RWPE2 (cell line): ENCODE data around the gene NAPB.
A peak's percentile ranks its signal among the peaks of the same experiment; 100 is the strongest.

Experiments used
- ATAC-seq: fragments of 200-7000 bp; cut with Tn5 transposase; 3 replicates; pipeline ENCODE4 v1.9.1; 2021; ENCODE audit warnings: low read depth
- DNase-seq: peaks from one replicate; pipeline ENCODE4 v3.0.0-alpha.2; 2020; ENCODE audit warnings: low spot score
- H3K27ac ChIP-seq: fragments of 450-650 bp; 2 replicates; pipeline ENCODE4 v1.5.1; 2017; ENCODE audit warnings: mild to moderate bottlenecking; ENCODE audit not compliant: poor library complexity, severe bottlenecking
- H3K27me3 ChIP-seq: fragments of 250-450 bp; sonication (Bioruptor Pico); 2 replicates; pipeline ENCODE4 v1.5.1; 2021; ENCODE audit warnings: mild to moderate bottlenecking, moderate library complexity; ENCODE audit not compliant: insufficient read depth, poor library complexity, severe bottlenecking
- H3K36me3 ChIP-seq: fragments of 250-450 bp; sonication (Bioruptor Pico); 2 replicates; pipeline ENCODE4 v1.5.1; 2020; ENCODE audit warnings: low read depth, mild to moderate bottlenecking, moderate library complexity
- H3K4me1 ChIP-seq: fragments of 250-450 bp; sonication (Bioruptor Pico); 2 replicates; pipeline ENCODE4 v1.5.1; 2021; ENCODE audit warnings: mild to moderate bottlenecking, moderate library complexity; ENCODE audit not compliant: insufficient read depth, poor library complexity, severe bottlenecking
- H3K4me3 ChIP-seq: fragments of 250-450 bp; sonication (Bioruptor Pico); 2 replicates; pipeline ENCODE4 v1.5.1; 2021; ENCODE audit warnings: mild to moderate bottlenecking, moderate library complexity; ENCODE audit not compliant: severe bottlenecking
- H3K9me3 ChIP-seq: fragments of 250-450 bp; sonication (Bioruptor Pico); 2 replicates; pipeline ENCODE4 v1.5.1; 2021; ENCODE audit warnings: mild to moderate bottlenecking, moderate library complexity; ENCODE audit not compliant: severe bottlenecking
- CTCF ChIP-seq: fragments of 450-650 bp; IDR thresholded peaks from one replicate; pipeline ENCODE4 v1.5.1; 2017; ENCODE audit warnings: mild to moderate bottlenecking, moderate library complexity; ENCODE audit not compliant: poor library complexity, severe bottlenecking

The NAPB gene

GRCh38 chr20:23366384-23366783 is 54.9 kb downstream of the NAPB start:
- DNase-seq (no peak), ATAC-seq (no peak)
- no peaks in the 10 kb centered on the region for H3K27me3 ChIP-seq
- no peak overlapping the region for H3K27ac ChIP-seq
- peaks cover 30% of the 10 kb centered on the region for H3K4me1 ChIP-seq
- no peak overlapping the region for H3K4me3 ChIP-seq
- no peaks in the 10 kb centered on the region for H3K9me3 ChIP-seq
- peaks cover 70% of the 10 kb centered on the region for H3K36me3 ChIP-seq
- TF ChIP-seq CTCF: no peak

GRCh38 chr20:23365390-23366165 is 55.7 kb downstream of the NAPB start:
- Histone ChIP-seq H3K4me1 (peaks cover 35% of the 10 kb centered on the region), H3K27me3 (no peaks in the 10 kb centered on the region), H3K27ac (no peak overlapping the region), H3K9me3 (no peaks in the 10 kb centered on the region), H3K36me3 (peaks cover 62% of the 10 kb centered on the region), H3K4me3 (no peak overlapping the region)
- TF ChIP-seq CTCF: no peak
- no peak for ATAC-seq
- DNase-seq: no peak

DNA sequence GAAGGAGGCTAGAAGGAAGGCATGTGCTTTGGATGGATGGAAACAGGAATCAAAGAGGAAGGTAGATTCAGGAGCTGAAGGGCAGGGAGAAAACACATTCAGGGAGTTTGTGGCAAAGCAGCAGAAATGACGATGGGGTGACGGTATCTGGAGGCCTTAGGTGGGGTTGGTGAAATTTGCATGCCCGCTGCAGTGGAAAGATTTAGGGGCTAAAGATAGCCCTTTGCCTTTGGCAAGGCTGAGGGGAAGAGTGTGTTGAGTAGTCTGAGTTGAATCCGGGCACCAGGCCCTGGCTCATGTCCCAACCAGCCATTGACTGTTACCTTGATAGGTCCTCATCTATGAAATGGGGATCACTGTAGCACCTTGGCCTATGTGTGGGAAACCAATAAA is 58.0 kb downstream of the NAPB start:
- ATAC-seq: no peak
- H3K27ac ChIP-seq: peak overlapping the region; percentile 86
- peaks cover 39% of the 10 kb centered on the region for H3K36me3 ChIP-seq
- no peaks in the 10 kb centered on the region for H3K9me3 ChIP-seq
- no peaks in the 10 kb centered on the region for H3K27me3 ChIP-seq
- H3K4me3 ChIP-seq: peak overlapping the region; percentile 74
- H3K4me1 ChIP-seq: peaks cover 35% of the 10 kb centered on the region
- no peak for DNase-seq
- TF ChIP-seq CTCF: no peak

DNA sequence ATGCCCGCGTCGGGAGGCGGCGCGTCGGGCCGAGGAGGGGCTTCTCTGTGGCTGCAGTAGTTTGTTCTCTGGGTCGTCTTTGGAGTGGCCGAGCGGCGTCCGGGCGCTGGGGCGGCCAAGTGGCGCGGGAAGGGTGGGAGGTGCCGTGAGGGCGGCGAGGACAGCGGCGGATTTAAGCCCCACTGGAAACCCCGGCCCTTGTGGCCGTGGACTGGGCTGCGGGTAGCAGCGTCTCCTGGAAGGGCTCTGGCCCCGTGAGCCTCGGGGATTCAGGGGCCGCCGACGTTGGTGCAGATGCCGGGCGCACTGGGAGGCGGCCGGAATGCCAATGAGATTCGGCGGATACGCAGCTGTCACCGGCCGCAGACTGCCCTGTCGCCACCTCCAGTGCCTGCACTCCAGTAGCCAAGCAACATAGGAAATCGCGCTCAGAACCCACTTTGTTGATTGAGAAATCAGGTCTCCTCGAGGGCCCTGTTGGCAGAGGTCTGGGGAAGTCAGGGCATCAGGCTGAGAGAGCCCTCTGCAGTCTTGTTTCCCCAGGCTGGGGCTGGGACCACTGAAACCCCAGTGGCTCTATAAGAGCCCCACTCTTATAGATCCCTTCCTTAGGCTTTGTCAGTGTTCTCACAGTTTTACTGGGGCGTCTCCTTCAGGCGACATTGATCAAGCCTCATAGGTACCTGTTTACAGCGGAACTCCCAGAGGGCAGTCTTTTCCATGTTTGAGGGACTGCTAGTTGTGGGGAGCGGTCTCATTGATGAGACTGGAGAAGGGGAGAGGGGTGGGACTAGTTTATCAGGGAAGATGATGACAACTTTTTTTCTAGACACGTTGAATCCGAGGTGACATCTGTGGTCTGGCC is 58.7 kb downstream of the NAPB start:
- Histone ChIP-seq H3K27me3 (no peaks in the 10 kb centered on the region), H3K27ac (peak overlapping the region; percentile 86), H3K36me3 (peaks cover 33% of the 10 kb centered on the region), H3K4me1 (peaks cover 28% of the 10 kb centered on the region), H3K9me3 (no peaks in the 10 kb centered on the region), H3K4me3 (peak overlapping the region; percentile 74)
- peak; percentile 11; the same call in 2 of the 3 replicates for ATAC-seq
- no peak for TF ChIP-seq CTCF
- DNase-seq: no peak
